ENCODE data around the gene CLTCL1.
A peak's percentile ranks its signal among the peaks of the same experiment; 100 is the strongest.

CLTCL1 gene

DNA sequence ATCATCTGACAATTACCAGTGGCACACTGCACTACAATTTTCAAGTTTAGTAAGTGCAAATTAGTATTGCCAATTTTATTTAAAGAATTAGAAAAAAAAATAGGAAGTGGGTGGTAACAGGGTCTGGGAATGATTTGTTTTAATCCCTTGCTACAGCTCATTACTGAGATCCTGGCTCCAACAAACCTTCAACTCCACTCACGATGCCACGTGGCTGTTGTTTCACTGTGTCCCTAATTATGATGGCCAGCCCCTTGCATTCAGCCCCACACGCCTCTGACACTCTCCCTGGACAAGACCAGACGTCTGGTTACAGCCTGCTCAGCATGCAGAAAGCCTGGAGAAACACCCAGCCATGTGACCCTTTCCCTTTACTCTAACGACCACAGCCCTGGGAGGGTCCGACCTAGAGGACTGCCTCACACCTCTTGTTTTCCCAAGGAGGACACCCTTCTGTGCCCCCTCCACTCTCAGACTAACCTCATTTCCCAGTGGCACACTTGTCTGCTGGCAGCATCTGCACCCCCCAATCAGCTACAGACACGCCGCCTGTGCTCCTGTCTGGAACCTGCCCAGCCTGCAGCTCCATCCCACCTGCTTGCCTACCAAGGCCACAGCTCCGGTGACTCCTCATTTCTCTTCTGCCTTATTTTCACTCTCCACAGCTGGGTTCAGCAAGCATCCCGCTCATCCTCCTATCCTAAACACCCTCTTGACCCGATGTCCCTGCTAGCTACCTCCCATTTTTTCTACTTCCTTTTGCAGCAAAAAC, 94.5 kb downstream of the CLTCL1 start:
- no peak for DNase-seq (ENCODE audit: low read depth in 4 of 4, low spot score in 1 of 4)

- DNase-seq (ENCODE audit: low read depth in 4 of 4, low spot score in 1 of 4), result no peak
Measured at GRCh38 chr22:19195796-19196731, 95.5 kb downstream of the CLTCL1 start.

DNA sequence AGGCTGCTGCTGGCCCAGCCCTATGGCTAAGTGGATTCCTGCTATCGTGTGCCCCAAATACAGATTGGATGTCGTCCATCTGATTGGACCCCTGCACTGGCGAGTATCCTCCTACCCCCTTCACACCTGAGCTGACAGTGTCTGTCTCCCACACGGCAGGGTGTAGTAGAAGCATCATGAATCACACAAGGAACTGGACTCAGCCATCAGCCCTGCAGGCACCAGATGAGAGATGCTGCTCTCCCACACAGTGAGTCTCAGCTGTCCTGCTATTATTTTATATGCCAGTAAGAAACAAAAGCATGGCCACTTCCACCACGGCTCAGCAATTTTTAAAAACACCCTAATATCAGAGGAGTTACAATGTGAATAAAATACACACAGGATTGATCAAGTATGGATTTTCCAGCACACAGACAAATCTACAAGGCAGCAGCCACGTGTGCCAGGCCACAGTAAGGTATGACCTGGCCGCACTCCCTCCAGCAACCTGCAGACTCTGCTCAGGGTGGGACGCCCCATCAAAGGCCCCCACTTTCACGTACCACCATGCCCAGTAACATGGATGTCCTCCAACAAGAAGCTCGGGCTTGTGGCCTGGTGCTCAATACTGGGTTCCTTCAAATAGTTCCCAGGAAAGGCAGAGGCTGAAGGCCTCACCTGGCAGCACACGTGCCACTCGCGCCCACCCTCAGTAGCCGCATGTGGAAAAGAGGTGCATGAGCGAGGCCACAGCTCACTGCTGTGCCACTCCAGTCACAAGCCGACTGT, 96.6 kb downstream of the CLTCL1 start:
- DNase-seq (ENCODE audit: low read depth in 4 of 4, low spot score in 1 of 4), result no peak

DNA sequence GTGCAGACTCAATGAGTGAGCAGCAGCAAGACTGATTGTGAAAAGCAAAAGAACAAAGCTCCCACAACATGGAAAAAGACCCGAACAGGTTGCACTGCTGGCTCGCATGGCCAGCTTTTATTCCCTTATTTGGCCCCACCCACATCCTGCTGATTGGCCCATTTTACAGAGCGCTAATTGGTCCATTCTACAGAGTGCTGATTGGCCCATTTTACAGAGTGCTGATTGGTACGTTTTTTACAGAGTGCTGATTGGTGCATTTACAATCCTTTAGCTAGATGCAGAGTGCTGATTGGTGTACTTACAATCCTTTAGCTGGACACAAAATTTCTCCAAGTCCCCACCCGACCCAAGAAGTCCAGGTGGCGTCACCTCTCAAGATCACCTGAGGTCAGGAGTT, 97.6 kb downstream of the CLTCL1 start:
- no peak for DNase-seq (ENCODE audit: low read depth in 4 of 4, low spot score in 1 of 4)

DNA sequence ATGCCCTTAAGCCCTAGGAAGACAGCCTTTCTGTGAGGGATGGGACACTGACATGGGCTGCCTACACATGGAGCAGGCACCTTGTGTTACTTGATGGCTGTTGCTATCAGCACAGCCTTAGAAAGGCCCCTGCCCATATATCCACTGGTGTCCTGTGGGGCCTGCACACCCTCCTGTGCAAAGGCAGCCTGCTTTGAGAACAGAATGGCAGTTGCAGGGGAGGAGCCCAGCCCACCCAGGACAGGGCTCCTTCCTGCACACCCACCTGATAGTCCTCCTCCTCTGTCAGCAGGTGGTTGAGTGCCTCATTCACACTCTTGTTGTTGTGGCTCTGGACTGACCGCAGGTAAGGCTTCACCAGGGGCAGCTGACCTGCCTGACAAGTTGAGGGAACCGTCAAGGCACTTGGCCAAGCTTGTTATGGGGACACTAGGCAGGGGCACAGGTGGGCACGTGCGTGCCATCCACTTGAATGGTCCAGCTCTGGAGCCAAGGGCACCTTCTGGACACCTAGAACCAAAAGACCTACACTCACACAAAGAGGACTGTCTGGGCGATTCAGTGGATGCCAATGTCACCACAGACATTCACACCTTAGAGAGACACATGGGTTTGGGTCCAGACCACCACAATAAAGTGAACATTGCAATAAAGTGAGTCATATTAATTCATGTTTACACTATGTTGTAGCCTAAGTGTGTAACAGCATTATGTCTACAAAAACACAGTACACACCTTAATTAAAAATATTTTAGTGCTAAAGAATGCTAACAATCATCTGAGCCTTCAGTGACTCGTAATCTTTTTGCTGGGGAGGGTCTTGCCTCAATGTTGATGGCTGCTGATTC, 103.6 kb downstream of the CLTCL1 start:
- no peak for DNase-seq (ENCODE audit: low read depth in 4 of 4, low spot score in 1 of 4)

- DNase-seq (ENCODE audit: low read depth in 4 of 4, low spot score in 1 of 4), result no peak
Measured at GRCh38 chr22:19184276-19184997, 107.1 kb downstream of the CLTCL1 start.

GRCh38 chr22:19183216-19183615, 108.3 kb downstream of the CLTCL1 start:
- DNase-seq (ENCODE audit: low read depth in 4 of 4, low spot score in 1 of 4), result no peak

DNA sequence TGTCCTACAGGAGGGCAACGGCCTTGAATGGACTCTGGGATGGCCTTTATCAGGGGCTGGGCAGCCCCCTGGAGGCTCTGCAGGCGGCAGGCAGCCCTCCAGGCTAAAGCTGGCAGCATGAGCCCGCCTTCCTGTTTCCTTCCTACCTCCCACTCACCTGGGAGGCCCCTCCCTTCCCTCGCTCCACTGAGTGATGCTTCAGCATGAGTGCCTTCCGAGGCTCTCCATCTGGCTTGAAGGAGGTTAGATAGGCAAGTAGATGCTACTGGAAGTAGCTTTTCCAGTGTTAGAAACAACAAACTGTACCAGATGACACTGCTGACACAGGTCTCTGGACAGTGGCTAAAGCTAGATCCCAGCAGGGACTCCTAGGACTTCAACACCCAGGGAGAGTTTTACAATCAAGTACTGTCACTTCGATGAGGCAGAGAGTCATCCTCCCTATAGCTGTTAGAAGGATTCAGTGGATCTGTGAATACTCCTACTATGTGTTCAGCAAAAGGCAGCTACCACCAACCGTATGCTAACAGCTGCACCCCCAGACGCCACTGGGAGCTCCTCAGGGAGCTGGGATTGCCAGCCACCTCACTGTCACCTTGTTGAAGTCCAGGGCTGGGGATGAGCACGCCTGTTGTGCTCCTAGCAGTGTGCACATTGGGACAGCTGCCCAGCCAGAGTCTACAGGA, 108.9 kb downstream of the CLTCL1 start:
- no peak for DNase-seq (ENCODE audit: low read depth in 4 of 4, low spot score in 1 of 4)

- no peak for DNase-seq (ENCODE audit: low read depth in 4 of 4, low spot score in 1 of 4)
Measured at GRCh38 chr22:19181786-19182471, 109.6 kb downstream of the CLTCL1 start.

GRCh38 chr22:19180740-19181410, 110.6 kb downstream of the CLTCL1 start:
- no peak for DNase-seq (ENCODE audit: low read depth in 4 of 4, low spot score in 1 of 4)

- no peak for DNase-seq (ENCODE audit: low read depth in 4 of 4, low spot score in 1 of 4)
Measured at GRCh38 chr22:19180234-19180633, 111.3 kb downstream of the CLTCL1 start.

- no peak for DNase-seq (ENCODE audit: low read depth in 4 of 4, low spot score in 1 of 4)
Measured at GRCh38 chr22:19179497-19180048, 111.9 kb downstream of the CLTCL1 start.

- DNase-seq (ENCODE audit: low read depth in 4 of 4, low spot score in 1 of 4), result peak; percentile 67 to 90 (median 81)
Measured at GRCh38 chr22:19178657-19179496, 112.6 kb downstream of the CLTCL1 start, which contains the start of gene SLC25A1. TSS of gene SLC25A1 (minus strand) at chr22:19178736. CDS start at chr22:19178673, 63 bp downstream.

DNA sequence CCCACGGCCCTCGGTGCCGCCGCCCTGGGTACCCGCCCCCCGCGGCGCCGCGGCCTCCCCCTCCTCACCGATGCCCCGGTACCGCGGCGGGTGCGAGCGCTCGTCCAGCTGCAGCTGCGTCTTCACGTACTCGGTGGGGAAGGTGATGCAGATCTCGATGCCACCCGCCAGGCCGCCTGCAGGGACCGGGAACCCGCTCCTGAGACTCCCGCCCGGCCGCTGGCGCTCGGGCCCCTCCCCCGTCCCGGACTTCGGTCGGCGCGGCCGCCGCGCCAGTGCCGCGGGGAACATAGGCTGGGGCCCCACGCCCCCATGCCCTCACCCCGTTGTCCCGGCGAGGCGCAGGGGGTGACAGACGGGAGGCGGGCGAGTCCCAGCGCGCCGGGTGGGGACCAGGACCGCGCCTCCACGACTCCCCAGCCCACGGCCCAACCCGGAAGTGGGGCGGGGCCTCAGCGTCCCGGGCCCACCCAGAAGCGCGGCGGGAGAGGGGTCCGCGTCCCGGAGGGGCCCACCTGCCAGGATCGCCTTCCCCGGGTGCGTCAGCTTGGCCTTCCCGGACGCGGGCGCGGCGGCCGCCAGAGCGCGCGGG, 113.4 kb downstream of the CLTCL1 start:
- DNase-seq (ENCODE audit: low read depth in 4 of 4, low spot score in 1 of 4), result peak in 1 of 4 experiments; percentile 39

DNA sequence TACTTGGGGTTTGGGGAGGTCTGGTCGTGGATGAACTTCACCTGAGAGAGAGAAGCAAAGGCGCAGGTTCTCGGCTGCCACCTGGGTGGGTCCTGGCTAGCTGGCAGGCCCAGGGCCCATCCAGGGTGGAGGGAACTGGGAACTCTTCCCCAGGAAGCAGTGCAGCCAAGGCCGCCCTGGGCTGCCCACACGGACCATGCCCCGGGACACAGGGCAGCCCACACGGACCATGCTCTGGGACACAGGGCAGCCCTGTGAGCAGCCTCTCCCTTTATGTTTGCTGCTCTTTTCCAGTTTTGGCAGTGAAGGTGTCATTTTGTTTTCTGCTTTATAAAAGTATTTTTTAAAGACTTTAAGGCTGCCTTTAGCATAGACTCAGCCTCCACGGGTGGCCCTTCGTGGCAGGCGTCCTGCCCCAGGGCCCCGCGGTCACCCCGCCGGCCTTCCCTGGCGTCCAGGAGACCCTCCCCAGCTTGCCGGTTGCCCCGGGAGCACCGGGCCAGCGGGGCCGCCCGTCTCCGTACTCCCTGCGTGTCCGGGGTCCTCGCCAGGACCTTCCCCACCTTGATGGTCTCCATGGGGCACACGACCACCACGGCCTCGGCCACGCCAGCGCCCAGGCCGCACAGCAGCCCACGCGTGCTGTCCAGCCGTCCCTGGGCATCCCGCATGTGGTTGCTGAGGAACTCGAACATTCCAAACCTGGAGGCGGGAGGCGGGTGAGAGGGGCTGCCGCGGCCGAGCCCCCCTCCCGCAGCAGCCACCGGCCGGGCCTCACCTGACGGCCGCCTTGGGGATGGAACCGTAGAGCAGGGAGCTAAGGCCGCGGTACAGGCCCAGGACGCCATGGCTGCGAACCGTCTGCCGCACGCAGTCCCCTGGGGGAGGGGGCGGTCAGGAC, 114.1 kb downstream of the CLTCL1 start:
- no peak for DNase-seq (ENCODE audit: low read depth in 4 of 4, low spot score in 1 of 4)
